ENCODE measurements around the gene PPAT. TPM values are rescaled to one million over a fixed set of nuclear protein-coding genes. Genes with fewer than 3 reads are reported as not detected.

PPAT gene
- total RNA-seq, 3 donors from 2014 or later = 4.7 to 7.9 (median 7.5) TPM

DNA sequence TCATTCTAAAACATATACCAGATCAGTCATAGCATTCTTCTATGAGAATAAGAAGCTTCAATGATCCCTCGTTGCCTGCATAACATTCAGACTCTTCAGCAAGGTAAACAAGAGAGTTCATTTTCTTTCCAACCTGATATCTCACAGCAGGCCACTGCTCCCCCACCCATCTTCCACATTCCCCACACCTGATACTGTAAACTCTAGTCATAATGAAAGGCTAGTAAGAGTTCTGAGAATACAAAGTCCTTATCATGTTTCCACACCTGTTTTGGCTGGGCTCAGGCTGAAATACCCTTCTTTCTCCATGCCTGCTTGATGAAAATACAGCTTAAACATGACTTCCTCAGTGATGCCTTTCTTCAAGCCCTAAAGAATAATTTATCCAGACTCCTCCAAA lies 45.9 kb downstream of the PPAT start:
- intact Hi-C loops (cut with DNase I, micrococcal nuclease) = no loop called here

GRCh38 chr4:56388306-56388705 lies 47.1 kb downstream of the PPAT start:
- H3K4me1 ChIP-seq (ENCODE audit: low read depth) = peaks cover 16% of the 10 kb centered on the region
- TF ChIP-seq CTCF (IDR thresholded peaks at IDR 0.05) = no peak
- no peaks in the 10 kb centered on the region for H3K36me3 ChIP-seq (ENCODE audit: low read depth)
- no peaks in the 10 kb centered on the region for H3K9me3 ChIP-seq
- H3K4me3 ChIP-seq = no peak overlapping the region
- DNase-seq (no peak), ATAC-seq (no peak)
- intact Hi-C loops (cut with DNase I, micrococcal nuclease) = no loop called here

More for the DNA sequence above, 45.9 kb downstream of the PPAT start:
- TF ChIP-seq CTCF (IDR thresholded peaks at IDR 0.05) = no peak
- Histone ChIP-seq H3K4me1 (ENCODE audit: low read depth) (peaks cover 16% of the 10 kb centered on the region), H3K4me3 (no peak overlapping the region), H3K9me3 (no peaks in the 10 kb centered on the region), H3K36me3 (ENCODE audit: low read depth) (no peaks in the 10 kb centered on the region)
- DNase-seq (no peak), ATAC-seq (no peak)

- Histone ChIP-seq H3K36me3 (ENCODE audit: low read depth) (no peaks in the 10 kb centered on the region), H3K9me3 (no peaks in the 10 kb centered on the region), H3K4me1 (ENCODE audit: low read depth) (peaks cover 16% of the 10 kb centered on the region), H3K4me3 (peak within 1 kb of the TSS; percentile 35)
- ATAC-seq = peak; percentile 99
- DNase-seq = peak; percentile 95 to 98 (median 97)
- no peak for TF ChIP-seq CTCF (IDR thresholded peaks at IDR 0.05)
- intact Hi-C loops (cut with DNase I, micrococcal nuclease) = no loop called here
These were observed 48.1 kb downstream of the PPAT start, which contains the start of gene AASDH for GRCh38 chr4:56387023-56388001. Gene AASDH, minus strand, starts transcription at chr4:56387491. Its CDS starts 3,192 bp downstream, at chr4:56384299.

DNA sequence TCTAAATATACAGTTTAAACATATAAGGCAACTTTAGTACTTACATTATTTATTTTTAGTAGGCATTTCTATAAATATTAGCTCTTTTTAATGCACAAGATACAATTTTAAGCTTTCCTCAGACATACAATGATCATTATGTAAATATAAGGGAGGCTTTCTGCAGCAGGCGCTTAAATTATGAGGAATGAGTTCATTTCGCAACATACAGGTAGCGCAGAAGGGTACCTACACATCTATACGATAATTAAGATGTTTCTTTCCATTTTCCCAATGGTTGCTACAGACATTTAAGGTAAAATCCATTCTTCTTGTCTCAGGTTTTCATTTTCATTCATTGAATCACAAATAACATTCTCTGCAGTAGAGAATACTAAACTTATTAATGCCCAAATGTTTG lies 49.3 kb downstream of the PPAT start:
- Histone ChIP-seq H3K4me1 (ENCODE audit: low read depth) (peaks cover 16% of the 10 kb centered on the region), H3K36me3 (ENCODE audit: low read depth) (no peaks in the 10 kb centered on the region), H3K9me3 (no peaks in the 10 kb centered on the region), H3K4me3 (no peak overlapping the region)
- TF ChIP-seq CTCF (IDR thresholded peaks at IDR 0.05) = no peak
- no peak for DNase-seq
- intact Hi-C loops (cut with DNase I, micrococcal nuclease) = no loop called here
- no peak for ATAC-seq

DNA sequence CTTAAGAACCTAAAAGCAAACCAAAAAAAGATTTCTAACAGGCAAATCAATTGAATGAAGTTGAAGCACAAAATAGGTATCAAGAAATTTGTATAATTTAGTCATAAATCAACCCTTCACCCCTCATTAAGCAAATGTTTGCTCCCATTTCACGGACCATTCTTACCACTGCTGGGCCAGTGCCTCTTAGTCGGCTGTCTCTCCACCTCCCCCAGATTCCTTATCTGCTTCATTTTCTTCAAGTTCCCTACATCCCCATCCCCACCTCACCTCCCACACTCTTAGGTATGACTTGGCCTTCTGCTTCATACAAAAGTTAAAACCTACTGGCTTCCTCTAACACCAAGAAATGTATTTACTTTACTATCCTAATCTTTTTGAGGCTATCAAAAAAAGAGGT lies 60.0 kb downstream of the PPAT start:
- no peak for TF ChIP-seq CTCF (IDR thresholded peaks at IDR 0.05)
- intact Hi-C loops (cut with DNase I, micrococcal nuclease) = no loop called here
- Histone ChIP-seq H3K36me3 (ENCODE audit: low read depth) (no peaks in the 10 kb centered on the region), H3K4me3 (no peak overlapping the region), H3K4me1 (ENCODE audit: low read depth) (no peaks in the 10 kb centered on the region), H3K9me3 (no peaks in the 10 kb centered on the region)
- DNase-seq (no peak), ATAC-seq (no peak)

All from mucosa of descending colon (tissue), 3 donors.